ENCODE measurements around the gene DISP3.

DISP3 gene

GRCh38 chr1:11487196-11487751 lies 8.3 kb downstream of the DISP3 start:
- DNase-seq (ENCODE audit: low read depth) = no peak

GRCh38 chr1:11488201-11488770 lies 9.3 kb downstream of the DISP3 start:
- no peak for DNase-seq (ENCODE audit: low read depth)

- DNase-seq (ENCODE audit: low read depth) = no peak
Measured at GRCh38 chr1:11488966-11489625, 10.1 kb downstream of the DISP3 start.

GRCh38 chr1:11492235-11492634 lies 13.3 kb downstream of the DISP3 start:
- no peak for DNase-seq (ENCODE audit: low read depth)

- DNase-seq (ENCODE audit: low read depth) = no peak
Measured at GRCh38 chr1:11493972-11494655, 15.2 kb downstream of the DISP3 start.

GRCh38 chr1:11494771-11495170 lies 15.8 kb downstream of the DISP3 start:
- no peak for DNase-seq (ENCODE audit: low read depth)

- DNase-seq (ENCODE audit: low read depth) = no peak
Measured at GRCh38 chr1:11495579-11495978, 16.6 kb downstream of the DISP3 start.

GRCh38 chr1:11496551-11497080 lies 17.7 kb downstream of the DISP3 start:
- no peak for DNase-seq (ENCODE audit: low read depth)

GRCh38 chr1:11498956-11499594 lies 20.1 kb downstream of the DISP3 start:
- DNase-seq (ENCODE audit: low read depth) = no peak

- no peak for DNase-seq (ENCODE audit: low read depth)
Measured at GRCh38 chr1:11499601-11500331, 20.8 kb downstream of the DISP3 start.

- no peak for DNase-seq (ENCODE audit: low read depth)
Measured at GRCh38 chr1:11500881-11501280, 21.9 kb downstream of the DISP3 start.

GRCh38 chr1:11501491-11501897 lies 22.5 kb downstream of the DISP3 start:
- no peak for DNase-seq (ENCODE audit: low read depth)

GRCh38 chr1:11501906-11502485 lies 23.0 kb downstream of the DISP3 start:
- no peak for DNase-seq (ENCODE audit: low read depth)

- no peak for DNase-seq (ENCODE audit: low read depth)
Measured at GRCh38 chr1:11502516-11502915, 23.6 kb downstream of the DISP3 start.

- DNase-seq (ENCODE audit: low read depth) = no peak
Measured at GRCh38 chr1:11504599-11504998, 25.6 kb downstream of the DISP3 start.

- DNase-seq (ENCODE audit: low read depth) = no peak
Measured at GRCh38 chr1:11505591-11506538, 26.9 kb downstream of the DISP3 start.

- no peak for DNase-seq (ENCODE audit: low read depth)
Measured at GRCh38 chr1:11507309-11507708, 28.4 kb downstream of the DISP3 start.

- no peak for DNase-seq (ENCODE audit: low read depth)
Measured at GRCh38 chr1:11513681-11514080, 34.7 kb downstream of the DISP3 start.

GRCh38 chr1:11514366-11514765 lies 35.4 kb downstream of the DISP3 start:
- DNase-seq (ENCODE audit: low read depth) = no peak

All from stimulated activated CD8-positive, alpha-beta memory T cell treated with anti-CD3 and anti-CD28 coated beads, Interleukin-15, amount 100 ng/mL, for 1 hour (primary cell).